Activated T-cell treated with anti-CD3 and anti-CD28 coated beads, Interleukin-2, amount 50 U/mL, for 4 hours (primary cell): ENCODE results near the gene ANKRD33B. TPM values are rescaled to one million over a fixed set of nuclear protein-coding genes. Genes with fewer than 3 reads are reported as not detected.
"Not testable (repeated sequence)": the region's sequence is repeated elsewhere in the genome, so short reads cannot be mapped to it uniquely, and the experiment has no call there.

Experiments
- ATAC-seq, 2 donors: fragments of 200-7000 bp; cut with Tn5 transposase; one replicate each; pipeline ENCODE4 v1.10.0; 2021
- DNase-seq: peaks from one replicate; pipeline ENCODE4 v3.0.0-alpha.2; 2020
- H3K27me3 Mint-ChIP-seq: one replicate; pipeline ENCODE4 v1.8.0; 2021; ENCODE audit warnings: low read depth, mixed read lengths
- H3K36me3 Mint-ChIP-seq: one replicate; pipeline ENCODE4 v1.8.0; 2022; ENCODE audit warnings: mixed read lengths; ENCODE audit not compliant: insufficient read depth
- H3K4me1 Mint-ChIP-seq: one replicate; pipeline ENCODE4 v1.8.0; 2021; ENCODE audit warnings: low read depth, mixed read lengths
- H3K4me3 Mint-ChIP-seq: one replicate; pipeline ENCODE4 v1.8.0; 2021; ENCODE audit warnings: mild to moderate bottlenecking, moderate library complexity, mixed read lengths
- H3K9me3 Mint-ChIP-seq: one replicate; pipeline ENCODE4 v1.8.0; 2021; ENCODE audit warnings: mixed read lengths
- total RNA-seq, 3 donors: library from RNA; stranded (reverse); gene quantifications; one replicate each; pipeline ENCODE4 v1.2.1, GENCODE V29; 2021

ANKRD33B gene
- total RNA-seq, 3 donors from 2014 or later = 7.7 to 20.2 (median 9.7) TPM

- H3K36me3 Mint-ChIP-seq = peaks cover 3% of the 10 kb centered on the region
- H3K4me1 Mint-ChIP-seq = peaks cover 41% of the 10 kb centered on the region
- no peak overlapping the region for H3K4me3 Mint-ChIP-seq
- peaks cover 4% of the 10 kb centered on the region for H3K9me3 Mint-ChIP-seq
- ATAC-seq (no peak), DNase-seq (no peak)
- no peaks in the 10 kb centered on the region for H3K27me3 Mint-ChIP-seq
These were observed 74.1 kb downstream of the ANKRD33B start for GRCh38 chr5:10637944-10638343.

GRCh38 chr5:10638723-10639122 lies 74.9 kb downstream of the ANKRD33B start:
- not testable (repeated sequence) for H3K9me3 Mint-ChIP-seq, ATAC-seq, H3K27me3 Mint-ChIP-seq, H3K36me3 Mint-ChIP-seq, DNase-seq, H3K4me3 Mint-ChIP-seq
- peaks cover 34% of the 10 kb centered on the region for H3K4me1 Mint-ChIP-seq

- H3K9me3 Mint-ChIP-seq = peaks cover 4% of the 10 kb centered on the region
- no peak overlapping the region for H3K4me3 Mint-ChIP-seq
These were observed 76.0 kb downstream of the ANKRD33B start for GRCh38 chr5:10639846-10640368.

DNA sequence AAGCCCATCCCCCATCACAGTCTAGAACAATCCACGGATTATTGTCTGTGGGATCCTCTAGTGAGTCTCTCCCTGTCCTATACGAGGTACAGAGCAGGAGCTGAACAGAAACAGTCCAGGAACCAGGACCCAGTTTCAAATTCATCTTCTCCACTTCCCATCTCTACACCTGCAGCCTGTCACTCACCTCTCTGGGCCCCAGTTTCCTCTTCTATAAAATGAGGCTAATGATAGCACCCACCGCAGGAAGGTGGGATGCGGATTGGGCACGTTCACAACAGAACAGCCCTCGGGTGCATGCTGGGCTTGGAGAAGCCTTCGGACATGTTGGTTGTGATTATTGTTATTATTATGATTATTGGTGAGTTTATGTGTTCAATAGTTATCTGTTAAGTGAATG lies 78.5 kb downstream of the ANKRD33B start:
- peaks cover 3% of the 10 kb centered on the region for H3K36me3 Mint-ChIP-seq
- peaks cover 4% of the 10 kb centered on the region for H3K9me3 Mint-ChIP-seq
- no peak for ATAC-seq
- DNase-seq = no peak
- H3K27me3 Mint-ChIP-seq = no peaks in the 10 kb centered on the region
- no peak overlapping the region for H3K4me3 Mint-ChIP-seq
- H3K4me1 Mint-ChIP-seq = peaks cover 8% of the 10 kb centered on the region

More at GRCh38 chr5:10639846-10640368, 76.0 kb downstream of the ANKRD33B start:
- H3K27me3 Mint-ChIP-seq = no peaks in the 10 kb centered on the region
- peaks cover 3% of the 10 kb centered on the region for H3K36me3 Mint-ChIP-seq
- ATAC-seq (no peak), DNase-seq (no peak)
- H3K4me1 Mint-ChIP-seq = peaks cover 27% of the 10 kb centered on the region

DNA sequence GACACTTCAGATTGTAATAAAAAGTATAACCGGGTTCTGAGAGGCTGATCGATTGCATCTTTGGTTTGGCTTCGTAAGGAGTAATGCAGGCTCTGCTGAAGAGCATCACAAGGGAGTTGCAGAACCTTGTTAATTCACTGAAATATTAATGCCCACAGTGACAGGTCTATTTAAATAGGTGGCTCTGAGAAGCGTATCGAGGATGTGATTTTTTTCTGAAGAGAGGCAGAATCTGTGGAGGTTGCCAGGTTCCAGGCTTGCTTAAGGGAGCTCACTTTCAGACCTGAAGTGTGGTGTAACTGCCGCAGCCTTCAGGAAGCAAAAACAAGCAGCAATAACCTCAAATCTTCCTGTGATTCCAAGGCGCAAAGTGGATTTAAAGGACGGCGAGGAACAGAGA lies 80.3 kb downstream of the ANKRD33B start:
- ATAC-seq (no peak), DNase-seq (no peak)
- H3K36me3 Mint-ChIP-seq = peaks cover 3% of the 10 kb centered on the region
- H3K4me1 Mint-ChIP-seq = peaks cover 8% of the 10 kb centered on the region
- no peak overlapping the region for H3K4me3 Mint-ChIP-seq
- no peaks in the 10 kb centered on the region for H3K27me3 Mint-ChIP-seq
- H3K9me3 Mint-ChIP-seq = no peaks in the 10 kb centered on the region

GRCh38 chr5:10645146-10645545 lies 81.3 kb downstream of the ANKRD33B start:
- ATAC-seq = peak in 1 of 2 donors; percentile 14
- no peak for DNase-seq

GRCh38 chr5:10645671-10646070 lies 81.8 kb downstream of the ANKRD33B start:
- Mint-ChIP-seq H3K36me3 (no peaks in the 10 kb centered on the region), H3K4me3 (no peak overlapping the region), H3K4me1 (peaks cover 8% of the 10 kb centered on the region), H3K27me3 (no peaks in the 10 kb centered on the region), H3K9me3 (no peaks in the 10 kb centered on the region)
- DNase-seq = no peak
- no peak for ATAC-seq

More at GRCh38 chr5:10645146-10645545, 81.3 kb downstream of the ANKRD33B start:
- no peaks in the 10 kb centered on the region for H3K27me3 Mint-ChIP-seq
- no peaks in the 10 kb centered on the region for H3K36me3 Mint-ChIP-seq
- no peaks in the 10 kb centered on the region for H3K9me3 Mint-ChIP-seq
- no peak overlapping the region for H3K4me3 Mint-ChIP-seq
- peaks cover 8% of the 10 kb centered on the region for H3K4me1 Mint-ChIP-seq

GRCh38 chr5:10647640-10648039 lies 83.8 kb downstream of the ANKRD33B start:
- DNase-seq (no peak), ATAC-seq (no peak)
- no peaks in the 10 kb centered on the region for H3K27me3 Mint-ChIP-seq
- no peaks in the 10 kb centered on the region for H3K9me3 Mint-ChIP-seq
- no peaks in the 10 kb centered on the region for H3K36me3 Mint-ChIP-seq
- H3K4me1 Mint-ChIP-seq = peaks cover 8% of the 10 kb centered on the region
- H3K4me3 Mint-ChIP-seq = no peak overlapping the region

DNA sequence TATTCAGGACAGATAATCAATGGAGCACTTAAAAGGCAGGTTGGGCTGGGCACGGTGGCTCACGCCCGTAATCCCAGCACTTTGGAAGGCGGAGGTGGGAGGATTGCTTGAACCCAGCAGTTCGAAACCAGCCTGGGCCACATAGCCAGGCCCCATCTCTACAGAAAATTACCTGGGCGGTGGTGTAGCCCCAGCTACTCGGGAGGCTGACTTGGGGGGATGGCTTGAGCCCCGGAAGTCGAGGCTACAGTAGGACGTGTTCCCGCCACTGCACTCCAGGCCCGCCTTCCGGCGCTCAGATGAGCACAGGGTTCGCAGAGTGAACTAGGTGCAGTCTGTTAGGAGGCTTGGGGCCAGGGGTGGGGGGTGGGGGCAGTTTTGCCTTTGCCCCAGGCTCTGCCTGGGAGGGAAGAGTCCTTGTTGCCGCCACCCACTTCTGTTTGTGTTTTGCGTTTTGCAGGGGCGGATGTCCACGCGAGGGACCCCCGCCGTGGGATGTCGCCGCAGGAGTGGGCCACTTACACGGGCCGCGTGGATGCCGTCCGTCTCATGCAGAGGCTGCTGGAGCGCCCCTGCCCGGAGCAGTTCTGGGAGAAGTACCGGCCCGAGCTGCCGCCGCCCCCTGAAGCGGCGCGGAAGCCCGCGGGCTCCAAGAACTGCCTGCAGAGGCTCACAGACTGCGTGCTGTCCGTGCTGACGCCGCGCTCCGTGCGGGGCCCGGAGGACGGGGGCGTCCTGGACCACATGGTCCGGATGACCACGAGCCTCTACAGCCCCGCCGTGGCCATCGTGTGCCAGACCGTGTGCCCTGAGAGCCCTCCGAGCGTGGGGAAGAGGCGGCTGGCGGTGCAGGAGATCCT lies 85.2 kb downstream of the ANKRD33B start:
- H3K4me3 Mint-ChIP-seq = no peak overlapping the region
- peaks cover 8% of the 10 kb centered on the region for H3K4me1 Mint-ChIP-seq
- H3K36me3 Mint-ChIP-seq = no peaks in the 10 kb centered on the region
- H3K9me3 Mint-ChIP-seq = no peaks in the 10 kb centered on the region
- no peaks in the 10 kb centered on the region for H3K27me3 Mint-ChIP-seq
- no peak for ATAC-seq
- no peak for DNase-seq

DNA sequence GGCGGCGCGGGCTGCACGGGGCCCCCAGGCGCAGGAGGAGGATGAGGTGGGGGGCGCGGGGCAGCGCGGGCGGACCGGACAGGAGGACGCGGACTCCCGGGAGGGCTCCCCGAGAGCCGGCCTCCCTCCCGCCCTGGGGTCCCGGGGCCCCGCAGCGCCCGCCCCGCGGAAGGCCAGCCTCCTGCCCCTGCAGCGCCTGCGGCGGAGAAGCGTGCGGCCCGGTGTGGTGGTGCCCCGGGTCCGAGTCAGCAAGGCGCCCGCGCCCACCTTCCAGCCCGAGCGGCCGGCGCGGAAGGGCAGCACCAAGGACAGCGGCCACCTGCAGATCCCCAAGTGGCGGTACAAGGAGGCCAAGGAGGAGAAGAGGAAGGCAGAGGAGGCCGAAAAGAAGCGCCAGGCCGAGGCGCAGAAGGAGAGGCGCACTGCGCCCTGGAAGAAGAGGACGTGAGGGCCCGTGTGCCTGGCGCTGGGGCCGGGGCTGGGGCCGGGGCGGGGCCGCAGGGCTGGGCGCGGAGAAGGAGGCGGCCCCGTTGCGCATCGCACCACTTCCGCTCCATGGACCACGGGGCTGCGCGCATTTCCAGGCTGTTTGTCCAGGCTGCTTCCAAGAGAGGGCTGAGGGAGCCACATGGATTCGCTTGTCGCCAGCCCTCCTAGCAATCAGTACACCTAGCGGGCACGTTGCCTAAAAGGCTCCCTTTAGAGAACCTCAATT lies 86.0 kb downstream of the ANKRD33B start:
- ATAC-seq (no peak), DNase-seq (no peak)
- peaks cover 1% of the 10 kb centered on the region for H3K36me3 Mint-ChIP-seq
- H3K4me1 Mint-ChIP-seq = peaks cover 3% of the 10 kb centered on the region
- H3K9me3 Mint-ChIP-seq = no peaks in the 10 kb centered on the region
- H3K27me3 Mint-ChIP-seq = no peaks in the 10 kb centered on the region
- no peak overlapping the region for H3K4me3 Mint-ChIP-seq

DNA sequence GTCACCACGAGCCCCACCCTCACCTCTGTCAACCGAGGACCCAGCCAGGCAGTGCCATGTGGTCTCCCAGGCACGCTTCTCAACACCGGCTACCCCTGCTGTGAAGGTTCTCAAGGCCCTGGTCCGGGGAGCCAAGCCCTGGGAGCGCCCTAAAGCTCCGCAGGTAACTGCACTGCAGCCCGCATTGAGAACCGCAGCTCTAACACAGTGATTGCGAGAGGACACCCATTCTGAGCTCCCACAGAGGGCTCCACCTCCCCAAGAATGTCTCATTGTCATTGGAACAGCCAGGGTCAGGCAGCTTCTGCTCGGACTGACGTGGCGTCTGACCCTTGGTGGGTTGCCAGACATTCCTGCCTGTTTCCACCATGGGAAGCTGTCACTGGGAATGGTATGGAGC lies 88.3 kb downstream of the ANKRD33B start:
- Mint-ChIP-seq H3K4me3 (no peak overlapping the region), H3K4me1 (no peaks in the 10 kb centered on the region), H3K36me3 (peaks cover 2% of the 10 kb centered on the region), H3K9me3 (no peaks in the 10 kb centered on the region), H3K27me3 (no peaks in the 10 kb centered on the region)
- ATAC-seq (no peak), DNase-seq (no peak)

GRCh38 chr5:10652606-10653005 lies 88.7 kb downstream of the ANKRD33B start:
- DNase-seq (no peak), ATAC-seq (no peak)
- Mint-ChIP-seq H3K27me3 (no peaks in the 10 kb centered on the region), H3K36me3 (peaks cover 2% of the 10 kb centered on the region), H3K4me3 (no peak overlapping the region), H3K4me1 (no peaks in the 10 kb centered on the region), H3K9me3 (no peaks in the 10 kb centered on the region)

DNA sequence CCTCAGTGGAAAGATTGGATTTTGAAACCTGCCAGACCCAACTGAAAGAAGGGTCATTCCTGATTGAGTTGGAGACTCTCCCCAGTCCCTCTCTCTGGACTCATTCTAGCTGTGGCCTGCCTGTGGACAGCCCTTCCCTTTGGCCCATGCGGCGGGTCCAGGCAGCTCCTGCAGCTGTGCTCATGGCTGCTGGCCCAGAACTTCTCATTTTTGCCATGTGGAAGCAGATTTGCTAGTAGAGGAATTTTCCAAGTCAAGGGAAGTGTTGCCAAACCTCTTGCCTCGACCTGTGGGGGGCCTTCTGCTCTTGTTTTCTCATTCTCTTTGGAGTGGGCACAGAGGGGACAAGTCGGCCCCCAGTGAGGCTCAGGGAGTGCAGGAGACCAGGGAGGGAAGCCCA lies 89.2 kb downstream of the ANKRD33B start:
- DNase-seq (no peak), ATAC-seq (no peak)
- Mint-ChIP-seq H3K36me3 (peaks cover 2% of the 10 kb centered on the region), H3K4me1 (no peaks in the 10 kb centered on the region), H3K9me3 (no peaks in the 10 kb centered on the region), H3K27me3 (no peaks in the 10 kb centered on the region), H3K4me3 (no peak overlapping the region)

- no peaks in the 10 kb centered on the region for H3K9me3 Mint-ChIP-seq
- ATAC-seq (no peak), DNase-seq (no peak)
- H3K27me3 Mint-ChIP-seq = no peaks in the 10 kb centered on the region
- H3K4me3 Mint-ChIP-seq = no peak overlapping the region
- H3K4me1 Mint-ChIP-seq = no peaks in the 10 kb centered on the region
- H3K36me3 Mint-ChIP-seq = peaks cover 5% of the 10 kb centered on the region
These were observed 90.0 kb downstream of the ANKRD33B start for GRCh38 chr5:10653751-10654400.
